Upper lobe of left lung (tissue), 6 donors: ENCODE measurements around the gene KCNMB4. TPM values are rescaled to one million over a fixed set of nuclear protein-coding genes. Genes with fewer than 3 reads are reported as not detected.
"Not testable (repeated sequence)": the region's sequence is repeated elsewhere in the genome, so short reads cannot be mapped to it uniquely, and the experiment has no call there.

Experiments
- ATAC-seq, 2 donors: fragments of 200-7000 bp; cut with Tn5 transposase; one replicate each; pipeline ENCODE4 v1.9.1; 2022; ENCODE audit warnings: mild to moderate bottlenecking in 2 of 2, moderate library complexity in 2 of 2; ENCODE audit not compliant: low FRiP score in 2 of 2
- DNase-seq, 2 donors: peaks; one replicate each; pipeline ENCODE4 v3.0.0-alpha.2; 2019 to 2020
- H3K27ac ChIP-seq, 4 donors: fragments of 200-600 bp; sonication (generic); one replicate each; pipeline ENCODE4 v1.5.1; 2016 to 2019
- H3K27me3 ChIP-seq, 4 donors: fragments of 200-600 bp; sonication (generic); one replicate each; pipeline ENCODE4 v1.5.1; 2017 to 2019
- H3K36me3 ChIP-seq, 4 donors: fragments of 200-600 bp; sonication (generic); one replicate each; pipeline ENCODE4 v1.5.1; 2016 to 2019
- H3K4me1 ChIP-seq, 4 donors: fragments of 200-600 bp; sonication (generic); one replicate each; pipeline ENCODE4 v1.5.1; 2018 to 2019
- H3K4me3 ChIP-seq, 4 donors: fragments of 200-600 bp; sonication (generic); one replicate each; pipeline ENCODE4 v1.5.1; 2017 to 2019; ENCODE audit warnings: mild to moderate bottlenecking in 2 of 4, moderate library complexity in 1 of 4
- H3K9me3 ChIP-seq, 4 donors: fragments of 200-600 bp; sonication (generic); one replicate each; pipeline ENCODE4 v1.5.1; 2018 to 2019
- EP300 ChIP-seq, 4 donors: sonication (generic); formaldehyde crosslinking; IDR thresholded peaks; one replicate each; pipeline ENCODE4 v1.5.1; 2017; ENCODE audit warnings: antibody characterized with exemption in 4 of 4, control low read depth in 2 of 4
- POLR2A ChIP-seq, 4 donors: fragments of 450-650 bp; IDR thresholded peaks; one replicate each; pipeline ENCODE4 v1.5.1; 2016 to 2017; ENCODE audit warnings: antibody characterized with exemption in 4 of 4, mild to moderate bottlenecking in 2 of 4
- POLR2AphosphoS5 ChIP-seq, 2 donors: sonication (generic); formaldehyde crosslinking; IDR thresholded peaks; one replicate each; pipeline ENCODE4 v1.5.1; 2017; ENCODE audit warnings: antibody characterized with exemption in 2 of 2
- WGBS, 2 donors: methylation state at CpG; one replicate each; pipeline ENCODE4 v1.1.5; 2017 to 2018; 5-methylcytosine and 5-hydroxymethylcytosine counted together
- total RNA-seq, 6 donors: library from RNA; depleted of rRNA in 4 of 6; stranded (reverse); fragments of >200 nt in 4 of 6; gene quantifications; one replicate each; pipeline versions ENCODE4 v1.1.0 to v1.2.1, GENCODE V29; 2016 to 2021
- TF ChIP-seq, protein P1 (sequence below), 6 experiments: fragments of 450-650 bp in 4 of 6; fragments of 200-600 bp in 2 of 6; sonication (generic) in 2 of 6; IDR thresholded peaks; one replicate each; pipeline ENCODE4 v1.5.1; 2016 to 2019; ENCODE audit warnings: antibody characterized with exemption in 6 of 6
- donor health status: DM: no; HTN: no; CAD: no; lungs with moderate emphysema.
- donor health status: DM: no; HTN: yes; CAD: no; lungs with severe emphysema.

KCNMB4 gene
- total RNA-seq, 6 donors from 2014 or later, result 3.1 to 7.8 (median 5.0) TPM

DNA sequence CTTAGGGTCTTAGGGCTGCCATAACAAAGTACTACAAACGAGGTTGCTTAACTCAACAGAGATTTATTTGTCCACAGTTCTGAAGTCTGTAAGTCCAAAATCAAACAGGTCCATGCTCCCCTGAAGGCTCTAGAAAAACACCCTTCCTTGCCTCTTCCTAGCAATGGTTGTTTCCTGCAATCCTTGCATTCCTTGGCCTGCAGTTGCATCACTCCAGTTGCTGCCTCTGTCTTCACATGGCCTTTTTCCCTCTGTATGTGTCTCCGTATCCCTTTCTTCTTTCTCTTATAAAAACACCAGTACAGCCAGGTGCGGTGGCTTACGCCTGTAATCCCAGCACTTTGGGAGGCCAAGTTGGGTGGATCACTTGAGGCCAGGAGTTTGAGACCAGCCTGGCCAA is 17.4 kb downstream of the KCNMB4 start:
- DNase-seq, result no peak
- Histone ChIP-seq H3K4me3 (no peak overlapping the region), H3K27me3 (no peaks in the 10 kb centered on the region), H3K36me3 (no peaks in the 10 kb centered on the region), H3K9me3 (no peaks in the 10 kb centered on the region), H3K27ac (no peak overlapping the region), H3K4me1 (no peaks in the 10 kb centered on the region)
- 91 to 92% methylated on average over 4 of the region's 4 CpGs for WGBS, 2 donors
- TF ChIP-seq, protein P1, sequence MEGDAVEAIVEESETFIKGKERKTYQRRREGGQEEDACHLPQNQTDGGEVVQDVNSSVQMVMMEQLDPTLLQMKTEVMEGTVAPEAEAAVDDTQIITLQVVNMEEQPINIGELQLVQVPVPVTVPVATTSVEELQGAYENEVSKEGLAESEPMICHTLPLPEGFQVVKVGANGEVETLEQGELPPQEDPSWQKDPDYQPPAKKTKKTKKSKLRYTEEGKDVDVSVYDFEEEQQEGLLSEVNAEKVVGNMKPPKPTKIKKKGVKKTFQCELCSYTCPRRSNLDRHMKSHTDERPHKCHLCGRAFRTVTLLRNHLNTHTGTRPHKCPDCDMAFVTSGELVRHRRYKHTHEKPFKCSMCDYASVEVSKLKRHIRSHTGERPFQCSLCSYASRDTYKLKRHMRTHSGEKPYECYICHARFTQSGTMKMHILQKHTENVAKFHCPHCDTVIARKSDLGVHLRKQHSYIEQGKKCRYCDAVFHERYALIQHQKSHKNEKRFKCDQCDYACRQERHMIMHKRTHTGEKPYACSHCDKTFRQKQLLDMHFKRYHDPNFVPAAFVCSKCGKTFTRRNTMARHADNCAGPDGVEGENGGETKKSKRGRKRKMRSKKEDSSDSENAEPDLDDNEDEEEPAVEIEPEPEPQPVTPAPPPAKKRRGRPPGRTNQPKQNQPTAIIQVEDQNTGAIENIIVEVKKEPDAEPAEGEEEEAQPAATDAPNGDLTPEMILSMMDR (IDR thresholded peaks at IDR 0.05), result no peak
- TF ChIP-seq EP300 (IDR thresholded peaks at IDR 0.05) (no peak), POLR2A (IDR thresholded peaks at IDR 0.05) (no peak), POLR2AphosphoS5 (IDR thresholded peaks at IDR 0.05) (no peak)
- no peak for ATAC-seq

DNA sequence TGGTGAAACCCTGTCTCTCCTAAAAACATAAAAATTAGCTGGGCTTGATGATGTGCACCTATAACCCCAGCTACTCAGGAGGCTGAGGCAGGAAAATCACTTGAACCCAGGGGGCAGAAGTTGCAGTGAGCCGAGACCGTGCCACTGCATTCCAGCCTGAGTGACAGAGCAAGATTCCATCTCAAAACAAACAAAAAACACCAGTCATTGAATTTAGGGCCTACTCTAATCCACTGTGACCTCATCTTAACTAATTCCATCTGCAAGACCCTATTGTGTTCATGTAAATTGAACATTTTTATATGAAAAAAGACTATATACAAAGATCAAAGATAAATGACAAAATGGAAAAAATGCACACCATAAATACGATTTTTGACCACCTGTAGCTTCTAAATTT is 17.8 kb downstream of the KCNMB4 start:
- H3K27ac ChIP-seq, result no peak overlapping the region
- ATAC-seq (no peak), DNase-seq (no peak)
- no peaks in the 10 kb centered on the region for H3K9me3 ChIP-seq
- H3K4me3 ChIP-seq, result no peak overlapping the region
- H3K36me3 ChIP-seq, result no peaks in the 10 kb centered on the region
- 81 to 84% methylated on average over 3 of the region's 3 CpGs for WGBS, 2 donors
- TF ChIP-seq, protein P1 (IDR thresholded peaks at IDR 0.05), result no peak
- TF ChIP-seq POLR2A (IDR thresholded peaks at IDR 0.05), result no peak
- no peak for TF ChIP-seq POLR2AphosphoS5 (IDR thresholded peaks at IDR 0.05)
- no peak for TF ChIP-seq EP300 (IDR thresholded peaks at IDR 0.05)
- H3K27me3 ChIP-seq, result no peaks in the 10 kb centered on the region
- H3K4me1 ChIP-seq, result no peaks in the 10 kb centered on the region

DNA sequence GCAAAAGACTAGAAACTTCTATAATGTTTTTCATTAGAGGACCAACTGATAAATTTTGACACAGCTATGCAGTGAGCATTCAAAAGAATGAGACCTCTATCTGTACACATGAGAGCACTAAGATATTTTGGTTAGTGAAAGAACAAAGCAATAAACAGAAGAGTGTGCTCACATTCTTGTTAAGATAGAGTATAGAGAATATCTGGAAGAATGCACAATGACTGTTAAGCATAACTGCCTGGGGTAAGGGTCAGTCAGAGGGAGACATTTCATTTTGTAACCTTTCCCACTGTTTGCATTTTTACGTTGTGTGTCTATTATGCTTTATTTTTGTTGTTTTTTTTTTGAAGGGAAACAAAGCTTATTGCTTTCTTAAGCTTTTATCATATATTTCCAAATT is 20.7 kb downstream of the KCNMB4 start:
- TF ChIP-seq POLR2AphosphoS5 (IDR thresholded peaks at IDR 0.05) (no peak), POLR2A (IDR thresholded peaks at IDR 0.05) (no peak), EP300 (IDR thresholded peaks at IDR 0.05) (no peak)
- TF ChIP-seq, protein P1 (IDR thresholded peaks at IDR 0.05), result no peak
- Histone ChIP-seq H3K27ac (no peak overlapping the region), H3K27me3 (no peaks in the 10 kb centered on the region), H3K4me1 (no peaks in the 10 kb centered on the region), H3K9me3 (peaks cover 0 to 5% (median 0%) of the 10 kb centered on the region in 4 donors), H3K36me3 (no peaks in the 10 kb centered on the region), H3K4me3 (no peak overlapping the region)
- DNase-seq, result no peak
- ATAC-seq, result no peak
- WGBS, 2 donors, result 77 to 98% methylated on average over 1 of the region's 1 CpG

DNA sequence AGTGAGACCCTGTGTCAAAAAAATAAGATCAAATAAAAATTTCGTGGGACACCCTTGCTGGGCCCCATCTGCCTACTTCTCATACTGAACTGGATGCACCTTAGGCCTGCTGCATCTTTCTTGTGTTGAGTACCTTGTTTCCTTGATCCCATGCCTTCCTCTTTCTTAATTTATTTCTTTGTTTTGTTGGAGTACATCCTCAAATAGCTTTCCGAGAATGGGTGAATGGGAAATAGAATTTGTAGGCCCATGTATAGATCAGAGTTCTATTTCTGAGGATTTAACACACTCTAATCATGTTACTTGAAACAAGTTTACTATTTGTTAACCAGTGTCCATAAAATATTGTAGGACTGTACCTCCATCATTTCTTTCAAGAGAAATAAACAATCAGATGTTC is 23.6 kb downstream of the KCNMB4 start:
- H3K36me3 ChIP-seq, result no peaks in the 10 kb centered on the region
- ATAC-seq, result no peak
- no peak for DNase-seq
- WGBS, 2 donors, result 92% methylated on average over 2 of the region's 2 CpGs
- H3K9me3 ChIP-seq, result peaks cover 0 to 5% (median 0%) of the 10 kb centered on the region in 4 donors
- H3K27me3 ChIP-seq, result no peaks in the 10 kb centered on the region
- no peak overlapping the region for H3K27ac ChIP-seq
- H3K4me1 ChIP-seq, result no peaks in the 10 kb centered on the region
- no peak overlapping the region for H3K4me3 ChIP-seq
- no peak for TF ChIP-seq POLR2AphosphoS5 (IDR thresholded peaks at IDR 0.05)
- TF ChIP-seq POLR2A (IDR thresholded peaks at IDR 0.05), result no peak
- TF ChIP-seq EP300 (IDR thresholded peaks at IDR 0.05), result no peak
- TF ChIP-seq, protein P1 (IDR thresholded peaks at IDR 0.05), result no peak

DNA sequence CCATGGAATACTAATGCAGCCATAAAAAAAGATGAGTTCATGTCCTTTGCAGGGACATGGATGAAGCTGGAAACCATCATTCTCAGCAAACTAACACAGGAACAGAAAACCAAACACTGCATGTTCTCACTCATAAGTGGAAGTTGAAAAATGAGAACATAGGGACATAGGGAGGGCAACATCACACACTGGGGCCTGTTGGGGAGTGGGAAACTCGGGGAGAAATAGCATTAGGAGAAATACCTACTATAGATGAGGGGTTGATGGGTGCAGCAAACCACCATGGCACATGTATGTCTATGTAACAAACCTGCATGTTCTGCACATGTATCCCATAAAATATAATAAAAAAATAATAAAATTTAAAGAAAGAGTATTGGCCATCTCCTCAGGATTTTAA is 26.5 kb downstream of the KCNMB4 start:
- DNase-seq, H3K36me3 ChIP-seq, H3K4me1 ChIP-seq, H3K27me3 ChIP-seq, H3K9me3 ChIP-seq, H3K4me3 ChIP-seq, H3K27ac ChIP-seq, ATAC-seq: not testable (repeated sequence)
- WGBS, 2 donors, result 62 to 68% methylated on average over 1 of the region's 1 CpG
